DOHH2 (cell line): ENCODE results near the gene METAP1D.

Source experiments
- EZH2phosphoT487 ChIP-seq: fragments of 200-600 bp; sonication (generic); IDR thresholded peaks from 2 replicates; pipeline ENCODE4 v1.6.1; 2017; ENCODE audit warnings: borderline replicate concordance, mild to moderate bottlenecking, antibody characterized with exemption, low read length, moderate library complexity, mixed read lengths
- TF ChIP-seq, protein P1 (sequence below): fragments of 200-600 bp; sonication (generic); IDR thresholded peaks from one replicate; pipeline ENCODE4 v1.5.1; 2014; ENCODE audit warnings: antibody characterized with exemption, mild to moderate bottlenecking, low read depth, low read length; ENCODE audit not compliant: poor library complexity, severe bottlenecking

- TF ChIP-seq, protein P1, sequence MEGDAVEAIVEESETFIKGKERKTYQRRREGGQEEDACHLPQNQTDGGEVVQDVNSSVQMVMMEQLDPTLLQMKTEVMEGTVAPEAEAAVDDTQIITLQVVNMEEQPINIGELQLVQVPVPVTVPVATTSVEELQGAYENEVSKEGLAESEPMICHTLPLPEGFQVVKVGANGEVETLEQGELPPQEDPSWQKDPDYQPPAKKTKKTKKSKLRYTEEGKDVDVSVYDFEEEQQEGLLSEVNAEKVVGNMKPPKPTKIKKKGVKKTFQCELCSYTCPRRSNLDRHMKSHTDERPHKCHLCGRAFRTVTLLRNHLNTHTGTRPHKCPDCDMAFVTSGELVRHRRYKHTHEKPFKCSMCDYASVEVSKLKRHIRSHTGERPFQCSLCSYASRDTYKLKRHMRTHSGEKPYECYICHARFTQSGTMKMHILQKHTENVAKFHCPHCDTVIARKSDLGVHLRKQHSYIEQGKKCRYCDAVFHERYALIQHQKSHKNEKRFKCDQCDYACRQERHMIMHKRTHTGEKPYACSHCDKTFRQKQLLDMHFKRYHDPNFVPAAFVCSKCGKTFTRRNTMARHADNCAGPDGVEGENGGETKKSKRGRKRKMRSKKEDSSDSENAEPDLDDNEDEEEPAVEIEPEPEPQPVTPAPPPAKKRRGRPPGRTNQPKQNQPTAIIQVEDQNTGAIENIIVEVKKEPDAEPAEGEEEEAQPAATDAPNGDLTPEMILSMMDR: no peak
- TF ChIP-seq EZH2phosphoT487: no peak
These were observed 56.5 kb downstream of the METAP1D start for GRCh38 chr2:172056293-172056692.
